ENCODE measurements around the gene NEB. TPM values are rescaled to one million over a fixed set of nuclear protein-coding genes. Genes with fewer than 3 reads are reported as not detected.

NEB gene
- total RNA-seq, 1 donor from 2014 or later: 0.40 TPM

GRCh38 chr2:151484100-151484499 lies 250.2 kb downstream of the NEB start:
- no peak for DNase-seq (ENCODE audit: low read depth, low spot score)

- DNase-seq (ENCODE audit: low read depth, low spot score): no peak
These were observed 250.7 kb downstream of the NEB start for GRCh38 chr2:151483546-151483945.

- DNase-seq (ENCODE audit: low read depth, low spot score): no peak
These were observed 252.0 kb downstream of the NEB start for GRCh38 chr2:151482171-151482725.

GRCh38 chr2:151481744-151482143 lies 252.5 kb downstream of the NEB start:
- DNase-seq (ENCODE audit: low read depth, low spot score): no peak

GRCh38 chr2:151478011-151478410 lies 256.3 kb downstream of the NEB start:
- DNase-seq (ENCODE audit: low read depth, low spot score): no peak

GRCh38 chr2:151476287-151476686 lies 258.0 kb downstream of the NEB start:
- DNase-seq (ENCODE audit: low read depth, low spot score): no peak

GRCh38 chr2:151475071-151475470 lies 259.2 kb downstream of the NEB start:
- no peak for DNase-seq (ENCODE audit: low read depth, low spot score)

GRCh38 chr2:151472966-151473365 lies 261.3 kb downstream of the NEB start:
- DNase-seq (ENCODE audit: low read depth, low spot score): no peak

- DNase-seq (ENCODE audit: low read depth, low spot score): no peak
These were observed 263.7 kb downstream of the NEB start for GRCh38 chr2:151470556-151470955.

- DNase-seq (ENCODE audit: low read depth, low spot score): no peak
These were observed 268.5 kb downstream of the NEB start for GRCh38 chr2:151465771-151466170.

- DNase-seq (ENCODE audit: low read depth, low spot score): no peak
These were observed 274.9 kb downstream of the NEB start for GRCh38 chr2:151459358-151459757.

GRCh38 chr2:151439127-151439526 lies 295.1 kb downstream of the NEB start:
- no peak for DNase-seq (ENCODE audit: low read depth, low spot score)

GRCh38 chr2:151438506-151438905 lies 295.8 kb downstream of the NEB start:
- DNase-seq (ENCODE audit: low read depth, low spot score): no peak

- DNase-seq (ENCODE audit: low read depth, low spot score): no peak
These were observed 296.6 kb downstream of the NEB start for GRCh38 chr2:151437630-151438029.

Other genes starting within 250 kb of the NEB start
- 63.0 and 89.9 TPM in 2 replicates for gene ARL5A, start 93.9 kb upstream of the NEB start, total RNA-seq